SIG-M5 (cell line): ENCODE data around the gene ARHGEF39.
"Not testable (repeated sequence)": the region's sequence is repeated elsewhere in the genome, so short reads cannot be mapped to it uniquely, and the experiment has no call there.

ENCODE experiments used
- DNase-seq: peaks from one replicate; lab custom pipeline; 2025; lab: John Stamatoyannopoulos, UW

The ARHGEF39 gene

GRCh38 chr9:35618854-35619799 lies 45.9 kb downstream of the ARHGEF39 start:
- DNase-seq, result no peak

GRCh38 chr9:35618325-35618727 lies 46.7 kb downstream of the ARHGEF39 start, which contains the start of gene CD72:
CD72 (minus strand) TSS chr9:35618413; CDS start chr9:35618303, 110 bp downstream.
- DNase-seq, result no peak

- no peak for DNase-seq
Measured at GRCh38 chr9:35617548-35617947, 47.4 kb downstream of the ARHGEF39 start.

DNA sequence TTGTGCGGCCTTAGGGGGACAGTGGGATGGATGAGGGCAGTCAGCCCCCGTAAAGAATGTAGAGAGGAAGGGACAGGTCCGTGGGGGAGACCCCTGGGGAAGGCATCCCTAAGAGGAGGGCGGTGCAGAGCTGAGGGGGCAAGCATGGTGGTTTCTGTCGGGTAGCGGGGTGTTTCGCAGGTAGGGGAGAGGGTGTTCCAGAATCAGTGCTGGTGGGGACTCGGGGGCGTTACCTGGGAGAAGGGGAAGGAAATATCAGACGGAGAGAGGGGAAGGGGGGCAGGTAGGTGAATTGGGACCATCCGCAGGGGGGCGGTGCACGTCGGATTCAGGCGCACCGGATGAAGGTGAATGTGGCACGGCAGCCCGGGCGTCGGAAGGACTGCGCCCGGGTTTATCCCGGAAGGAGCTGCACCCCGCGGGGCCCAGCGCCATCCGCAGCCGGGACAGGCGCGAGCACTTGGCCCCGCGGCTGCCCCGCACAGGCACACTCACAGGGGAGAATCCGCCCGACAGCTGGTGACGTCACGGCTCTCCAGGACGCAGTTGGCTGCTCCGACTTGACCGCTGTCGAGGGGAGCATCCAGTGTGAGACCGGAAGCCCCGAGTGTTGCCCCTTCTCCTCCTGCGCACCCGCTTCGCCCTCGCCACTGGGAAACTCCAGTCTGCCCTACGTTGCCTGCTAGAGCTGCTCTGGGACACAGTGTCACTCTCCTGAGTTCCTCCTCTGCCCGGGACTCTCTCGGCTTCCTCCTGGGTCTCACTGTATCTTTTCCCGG lies 48.1 kb downstream of the ARHGEF39 start:
- DNase-seq, result no peak

GRCh38 chr9:35615981-35616680 lies 48.9 kb downstream of the ARHGEF39 start:
- no peak for DNase-seq

DNA sequence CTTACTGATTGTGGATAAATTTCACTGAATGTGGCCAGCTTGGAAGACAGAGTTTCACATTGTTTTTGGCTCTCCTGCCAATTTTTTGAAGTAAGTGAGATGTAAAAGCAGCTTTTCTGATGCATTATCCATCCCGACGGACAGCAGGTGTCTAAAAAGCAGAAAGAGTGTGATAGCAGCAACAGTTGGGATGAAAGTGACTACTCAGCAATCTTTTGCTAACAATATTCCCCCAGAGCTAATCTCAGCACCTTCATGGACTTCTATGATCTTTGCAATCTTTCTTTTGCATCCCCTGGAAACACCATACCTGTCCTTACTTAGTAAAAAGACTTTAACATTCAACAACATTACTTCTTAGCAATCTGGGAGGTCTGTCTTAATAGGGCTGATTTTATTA lies 52.2 kb downstream of the ARHGEF39 start:
- DNase-seq, result no peak

GRCh38 chr9:35612066-35612465 lies 52.9 kb downstream of the ARHGEF39 start:
- DNase-seq, result not testable (repeated sequence)

GRCh38 chr9:35611230-35611797 lies 53.7 kb downstream of the ARHGEF39 start:
- no peak for DNase-seq

DNA sequence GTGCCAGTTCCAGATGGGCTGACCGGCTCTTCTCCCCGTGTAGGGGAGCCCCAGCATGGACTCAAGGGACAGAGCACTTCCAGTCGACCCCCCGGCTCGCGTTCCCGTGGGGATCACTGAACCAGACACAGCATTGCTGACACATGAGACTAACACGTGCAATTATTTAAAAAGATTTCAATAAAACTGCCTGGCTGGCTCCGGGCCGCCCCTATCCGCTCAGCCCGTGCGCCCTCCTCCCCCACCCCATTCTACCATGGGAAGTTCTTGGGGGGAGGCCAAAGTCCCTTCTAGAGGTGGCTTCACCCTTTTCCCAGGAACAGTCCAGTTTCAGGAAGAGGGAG lies 55.2 kb downstream of the ARHGEF39 start:
- DNase-seq, result no peak
